ENCODE measurements around the gene KLC3. TPM values are rescaled to one million over a fixed set of nuclear protein-coding genes. Genes with fewer than 3 reads are reported as not detected.

The KLC3 gene
- total and polyA plus RNA-seq, 11 donors = 0.12 to 0.69 (median 0.32) TPM; not detected in 6

DNA sequence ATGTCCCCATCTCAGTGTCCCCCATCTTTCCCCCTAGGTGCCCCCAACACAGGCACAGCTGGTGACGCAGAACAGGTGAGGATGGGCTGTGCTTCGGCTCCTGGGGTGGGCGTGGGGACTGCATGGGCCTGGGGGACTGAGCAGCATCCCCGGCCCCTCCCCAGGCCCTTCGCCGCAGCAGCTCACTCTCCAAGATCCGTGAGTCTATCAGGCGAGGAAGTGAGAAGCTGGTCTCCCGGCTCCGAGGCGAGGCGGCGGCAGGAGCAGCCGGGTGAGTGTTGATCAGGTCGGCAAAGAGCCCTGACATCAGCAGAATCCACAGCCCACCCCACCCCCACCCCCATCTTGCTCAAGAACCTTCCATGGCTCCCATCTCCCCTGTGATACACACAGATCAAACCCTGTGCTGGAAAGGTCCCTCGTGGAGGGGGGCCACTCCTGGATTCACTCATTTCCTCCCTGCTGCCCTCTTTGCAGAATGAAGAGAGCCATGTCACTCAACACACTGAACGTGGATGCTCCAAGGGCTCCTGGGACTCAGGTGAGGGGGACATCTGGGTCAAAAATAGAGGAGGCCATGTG is 10.0 kb downstream of the KLC3 start:
- WGBS, 4 donors = 83 to 87% (median 86%) methylated on average over 16 to 17 of the region's 17 CpGs
- no peaks in the 10 kb centered on the region for H3K9me3 ChIP-seq
- peaks cover 0 to 40% (median 25%) of the 10 kb centered on the region in 9 donors for H3K36me3 ChIP-seq

DNA sequence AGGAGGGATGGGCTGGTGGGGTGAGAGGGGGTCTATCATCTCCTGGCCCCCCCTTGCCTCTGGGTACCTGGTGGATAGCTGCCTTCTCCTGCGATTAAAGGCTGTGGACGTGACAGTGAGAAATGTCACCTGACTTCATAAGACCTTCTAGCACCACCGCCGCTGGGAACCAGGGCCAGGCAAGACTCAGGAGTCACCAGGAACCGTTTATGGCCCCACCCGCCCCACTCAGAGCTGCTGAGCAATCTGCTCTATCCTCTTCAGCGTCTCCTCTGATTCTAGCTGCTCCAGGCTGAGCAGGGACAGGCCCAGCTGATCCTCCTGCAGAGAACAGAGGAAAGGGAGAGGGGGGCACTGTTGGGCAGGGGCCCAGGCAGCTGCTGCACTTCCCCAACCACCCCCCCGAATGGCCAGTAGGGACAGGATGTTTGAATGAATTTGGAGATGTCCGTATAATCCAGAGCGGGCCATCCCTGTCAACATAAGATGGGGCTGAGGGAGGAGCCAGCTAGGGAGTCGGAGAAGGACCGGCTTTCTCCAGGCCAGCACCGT is 10.9 kb downstream of the KLC3 start:
- intact Hi-C loops (cut with DNase I) = no loop called here
- Histone ChIP-seq H3K9me3 (no peaks in the 10 kb centered on the region), H3K27me3 (peaks cover 0 to 15% (median 2%) of the 10 kb centered on the region in 9 donors), H3K27ac (no peak overlapping the region), H3K4me3 (no peak overlapping the region), H3K4me1 (no peaks in the 10 kb centered on the region), H3K36me3 (peaks cover 0 to 47% (median 26%) of the 10 kb centered on the region in 9 donors)
- no peak for ATAC-seq
- WGBS, 4 donors = 75 to 88% (median 76%) methylated on average over 7 to 13 of the region's 13 CpGs
- no peak for DNase-seq
- TF ChIP-seq, protein P1, sequence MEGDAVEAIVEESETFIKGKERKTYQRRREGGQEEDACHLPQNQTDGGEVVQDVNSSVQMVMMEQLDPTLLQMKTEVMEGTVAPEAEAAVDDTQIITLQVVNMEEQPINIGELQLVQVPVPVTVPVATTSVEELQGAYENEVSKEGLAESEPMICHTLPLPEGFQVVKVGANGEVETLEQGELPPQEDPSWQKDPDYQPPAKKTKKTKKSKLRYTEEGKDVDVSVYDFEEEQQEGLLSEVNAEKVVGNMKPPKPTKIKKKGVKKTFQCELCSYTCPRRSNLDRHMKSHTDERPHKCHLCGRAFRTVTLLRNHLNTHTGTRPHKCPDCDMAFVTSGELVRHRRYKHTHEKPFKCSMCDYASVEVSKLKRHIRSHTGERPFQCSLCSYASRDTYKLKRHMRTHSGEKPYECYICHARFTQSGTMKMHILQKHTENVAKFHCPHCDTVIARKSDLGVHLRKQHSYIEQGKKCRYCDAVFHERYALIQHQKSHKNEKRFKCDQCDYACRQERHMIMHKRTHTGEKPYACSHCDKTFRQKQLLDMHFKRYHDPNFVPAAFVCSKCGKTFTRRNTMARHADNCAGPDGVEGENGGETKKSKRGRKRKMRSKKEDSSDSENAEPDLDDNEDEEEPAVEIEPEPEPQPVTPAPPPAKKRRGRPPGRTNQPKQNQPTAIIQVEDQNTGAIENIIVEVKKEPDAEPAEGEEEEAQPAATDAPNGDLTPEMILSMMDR (IDR thresholded peaks at IDR 0.05) = no peak
- TF ChIP-seq POLR2A (IDR thresholded peaks at IDR 0.05) = no peak

More for the DNA sequence above, 10.0 kb downstream of the KLC3 start:
- ATAC-seq (no peak), DNase-seq (no peak)
- H3K4me3 ChIP-seq = no peak overlapping the region
- intact Hi-C loops (cut with DNase I) = no loop called here
- TF ChIP-seq, protein P1 (IDR thresholded peaks at IDR 0.05) = no peak
- TF ChIP-seq POLR2A (IDR thresholded peaks at IDR 0.05) = no peak
- no peaks in the 10 kb centered on the region for H3K4me1 ChIP-seq
- H3K27me3 ChIP-seq = peaks cover 0 to 24% (median 7%) of the 10 kb centered on the region in 9 donors
- no peak overlapping the region for H3K27ac ChIP-seq

DNA sequence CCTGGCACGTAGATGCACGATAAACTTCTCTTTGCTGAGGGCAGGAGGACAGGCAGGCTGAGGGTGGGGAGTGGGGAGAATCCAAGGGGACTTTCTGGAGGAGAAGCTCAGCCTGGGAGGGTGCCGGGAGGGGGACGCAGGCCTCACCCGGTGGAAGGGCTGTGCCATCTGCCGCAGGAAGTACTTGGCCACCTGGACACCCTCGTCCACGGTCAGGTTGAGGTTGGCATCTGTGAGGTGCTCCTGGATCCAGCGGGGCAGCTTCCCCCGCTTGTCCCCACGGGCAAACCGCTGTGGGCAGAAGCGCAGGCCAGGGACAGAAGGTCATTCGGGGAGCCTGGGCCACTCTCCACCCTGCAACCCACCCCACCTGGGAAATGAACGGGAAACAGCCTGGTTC is 11.5 kb downstream of the KLC3 start:
- no peak for ATAC-seq
- Histone ChIP-seq H3K9me3 (no peaks in the 10 kb centered on the region), H3K27ac (no peak overlapping the region), H3K36me3 (peaks cover 0 to 51% (median 28%) of the 10 kb centered on the region in 9 donors), H3K4me1 (no peaks in the 10 kb centered on the region), H3K27me3 (peaks cover 0 to 9% (median 0%) of the 10 kb centered on the region in 9 donors), H3K4me3 (no peak overlapping the region)
- TF ChIP-seq, protein P1 (IDR thresholded peaks at IDR 0.05) = no peak
- TF ChIP-seq POLR2A (IDR thresholded peaks at IDR 0.05) = no peak
- DNase-seq = no peak
- intact Hi-C loops (cut with DNase I) = no loop called here
- WGBS, 4 donors = 83 to 94% (median 89%) methylated on average over 12 to 15 of the region's 15 CpGs

DNA sequence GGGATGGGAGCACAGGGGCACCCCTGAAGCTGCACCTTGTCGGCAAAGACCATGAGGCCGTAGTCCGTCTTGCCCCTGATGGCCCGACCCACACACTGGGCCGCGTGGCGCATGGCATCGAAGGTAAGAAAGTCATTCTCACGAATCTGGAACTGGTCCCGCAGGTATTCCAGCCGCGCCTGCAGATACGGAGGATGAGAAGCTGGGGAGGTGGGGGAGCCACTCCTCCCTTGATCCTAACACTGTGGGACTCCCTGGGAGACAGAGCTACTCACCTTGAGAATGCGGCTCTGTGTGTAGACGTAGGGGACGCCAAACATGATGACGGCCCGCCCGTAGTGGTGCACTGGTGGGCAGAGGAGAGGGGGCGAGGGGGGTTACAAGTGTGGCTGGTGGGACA is 11.9 kb downstream of the KLC3 start:
- ATAC-seq (no peak), DNase-seq (no peak)
- intact Hi-C loops (cut with DNase I) = no loop called here
- H3K27me3 ChIP-seq = peaks cover 0 to 5% (median 0%) of the 10 kb centered on the region in 9 donors
- H3K9me3 ChIP-seq = no peaks in the 10 kb centered on the region
- no peaks in the 10 kb centered on the region for H3K4me1 ChIP-seq
- WGBS, 4 donors = 94 to 97% (median 95%) methylated on average over 15 to 20 of the region's 20 CpGs
- H3K4me3 ChIP-seq = no peak overlapping the region
- TF ChIP-seq, protein P1 (IDR thresholded peaks at IDR 0.05) = no peak
- no peak for TF ChIP-seq POLR2A (IDR thresholded peaks at IDR 0.05)
- H3K36me3 ChIP-seq = peaks cover 0 to 56% (median 28%) of the 10 kb centered on the region in 9 donors
- no peak overlapping the region for H3K27ac ChIP-seq
